Posterior vena cava (tissue), 2 donors: ENCODE data around the gene RNPEP. TPM values are rescaled to one million over a fixed set of nuclear protein-coding genes. Genes with fewer than 3 reads are reported as not detected.
A peak's percentile ranks its signal among the peaks of the same experiment; 100 is the strongest.
"Not testable (repeated sequence)": the region's sequence is repeated elsewhere in the genome, so short reads cannot be mapped to it uniquely, and the experiment has no call there.

Experiments
- DNase-seq: peaks from one replicate; pipeline ENCODE4 v3.0.0-alpha.2; 2020; ENCODE audit warnings: low spot score
- intact Hi-C, 2 donors: fragments of 100-400 bp; cut with DNase I; formaldehyde crosslinking; loops; one replicate each; pipeline versions ENCODE4 v1.14.1 to v1.14.2; 2022 to 2023
- long read RNA-seq, 2 donors: library from polyadenylated mRNA; unstranded; transcript quantifications; one replicate each; pipeline ENCODE4 v2.0.0, GENCODE V29; 2020 to 2021
- total RNA-seq, 2 donors: library from RNA; stranded (reverse); fragmentation: NEBNext Ultra II Directional; extraction: Animal tissue kit (Norgen Biotek cat#: 25700); gene quantifications; one replicate each; pipeline ENCODE4 v1.2.1, GENCODE V29; 2021
- donor health status: DM: yes; HTN: yes; CAD: no.
- donor health status: DM: yes; HTN: yes; CAD: no.

RNPEP gene, protein sequence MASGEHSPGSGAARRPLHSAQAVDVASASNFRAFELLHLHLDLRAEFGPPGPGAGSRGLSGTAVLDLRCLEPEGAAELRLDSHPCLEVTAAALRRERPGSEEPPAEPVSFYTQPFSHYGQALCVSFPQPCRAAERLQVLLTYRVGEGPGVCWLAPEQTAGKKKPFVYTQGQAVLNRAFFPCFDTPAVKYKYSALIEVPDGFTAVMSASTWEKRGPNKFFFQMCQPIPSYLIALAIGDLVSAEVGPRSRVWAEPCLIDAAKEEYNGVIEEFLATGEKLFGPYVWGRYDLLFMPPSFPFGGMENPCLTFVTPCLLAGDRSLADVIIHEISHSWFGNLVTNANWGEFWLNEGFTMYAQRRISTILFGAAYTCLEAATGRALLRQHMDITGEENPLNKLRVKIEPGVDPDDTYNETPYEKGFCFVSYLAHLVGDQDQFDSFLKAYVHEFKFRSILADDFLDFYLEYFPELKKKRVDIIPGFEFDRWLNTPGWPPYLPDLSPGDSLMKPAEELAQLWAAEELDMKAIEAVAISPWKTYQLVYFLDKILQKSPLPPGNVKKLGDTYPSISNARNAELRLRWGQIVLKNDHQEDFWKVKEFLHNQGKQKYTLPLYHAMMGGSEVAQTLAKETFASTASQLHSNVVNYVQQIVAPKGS
- total RNA-seq: 10 to 100 TPM; 29.1 to 38.7 TPM
- long read RNA-seq, donor 1, transcript RNPEP-201 (11 exons, 2,427 nt): major isoform, 29 of 36 reads
- long read RNA-seq, donor 1, partial matches to known transcripts: 4 of 36 reads
- long read RNA-seq, donor 1, other reads (novel, unspliced or antisense): 3 of 36 reads
- long read RNA-seq, donor 2, partial matches to known transcripts: 8 of 10 reads
- long read RNA-seq, donor 2, other reads (novel, unspliced or antisense): 0 of 10 reads

DNA sequence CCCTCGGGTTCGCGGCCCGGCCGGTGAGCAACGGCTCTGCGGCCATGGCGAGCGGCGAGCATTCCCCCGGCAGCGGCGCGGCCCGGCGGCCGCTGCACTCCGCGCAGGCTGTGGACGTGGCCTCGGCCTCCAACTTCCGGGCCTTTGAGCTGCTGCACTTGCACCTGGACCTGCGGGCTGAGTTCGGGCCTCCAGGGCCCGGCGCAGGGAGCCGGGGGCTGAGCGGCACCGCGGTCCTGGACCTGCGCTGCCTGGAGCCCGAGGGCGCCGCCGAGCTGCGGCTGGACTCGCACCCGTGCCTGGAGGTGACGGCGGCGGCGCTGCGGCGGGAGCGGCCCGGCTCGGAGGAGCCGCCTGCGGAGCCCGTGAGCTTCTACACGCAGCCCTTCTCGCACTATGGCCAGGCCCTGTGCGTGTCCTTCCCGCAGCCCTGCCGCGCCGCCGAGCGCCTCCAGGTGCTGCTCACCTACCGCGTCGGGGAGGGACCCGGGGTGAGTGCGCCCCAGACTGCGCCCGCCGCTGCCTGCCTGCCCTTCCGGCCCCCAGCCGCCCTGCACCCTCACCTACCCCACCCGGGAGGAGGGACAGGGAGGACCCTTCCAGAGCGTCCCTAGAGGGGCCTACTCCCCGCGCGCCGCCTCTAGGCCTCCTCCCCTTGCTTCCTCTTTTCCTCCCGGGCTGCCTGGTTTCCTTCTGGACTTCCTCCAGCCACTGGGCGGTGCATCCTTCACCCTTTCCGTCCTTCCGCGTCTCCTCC lies at the start of gene RNPEP:
TSS of gene RNPEP (plus strand) at position 26 of the 757 bp plus-strand sequence. CDS start at position 45, 19 bp downstream.
- intact Hi-C loops: no loop called here
- DNase-seq: peak; percentile 94

DNA sequence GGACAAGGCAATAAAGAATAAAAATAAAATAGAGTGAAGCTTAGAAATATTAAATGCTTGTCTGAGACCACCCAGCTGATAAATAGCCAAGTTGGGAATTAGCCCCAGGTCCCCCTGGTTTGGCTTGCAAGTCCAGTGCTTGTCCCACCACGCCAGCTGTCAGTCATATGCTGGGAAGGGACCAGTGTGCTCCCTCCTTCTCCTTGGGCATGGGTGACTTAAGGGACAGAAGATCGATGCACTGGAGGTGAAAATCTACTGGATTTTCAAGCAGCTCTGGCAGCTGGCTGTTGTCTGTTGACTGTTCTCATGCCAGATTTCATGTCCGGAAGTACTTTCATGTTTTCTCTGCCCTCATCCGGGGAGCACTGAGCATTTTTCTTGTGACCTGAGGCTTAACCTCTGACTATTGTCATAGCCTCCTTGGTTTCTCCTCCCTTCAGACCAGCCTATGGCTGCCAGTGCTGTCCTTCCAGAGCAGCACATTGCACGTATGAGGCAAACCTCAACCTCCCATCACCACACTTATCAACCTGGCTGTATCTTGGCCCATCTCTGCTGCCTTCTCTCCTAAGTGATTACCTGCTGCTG lies 48.5 kb upstream of the RNPEP start:
- intact Hi-C loops: no loop called here
- DNase-seq: no peak

DNA sequence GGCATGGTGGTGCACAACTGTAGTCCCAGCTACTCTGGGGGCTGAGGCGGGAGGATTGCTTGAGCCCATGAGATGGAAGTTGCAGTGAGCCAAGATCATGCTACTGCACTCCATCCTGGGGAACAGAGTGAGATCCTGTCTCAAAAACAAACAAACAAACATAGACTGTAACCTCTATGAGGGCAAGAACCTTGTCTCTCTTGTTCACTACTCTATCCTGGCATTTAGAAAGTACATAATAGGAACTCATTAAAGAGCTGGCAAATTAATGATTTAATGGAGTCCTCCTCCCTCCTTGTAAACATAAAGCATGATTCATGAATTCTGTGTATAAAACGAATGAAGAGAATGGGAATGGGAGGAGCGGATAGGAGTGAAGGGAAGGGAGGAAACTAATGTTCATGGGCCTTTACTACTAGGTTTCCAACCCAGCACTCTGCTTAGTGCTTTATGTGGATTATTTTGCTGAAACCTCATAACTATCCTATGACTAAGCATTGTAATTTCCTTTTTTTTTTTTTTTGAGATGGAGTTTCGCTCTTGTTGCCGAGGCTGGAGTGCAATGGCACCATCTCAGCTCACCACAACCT lies 44.7 kb upstream of the RNPEP start:
- no peak for DNase-seq
- intact Hi-C loops: no loop called here

DNA sequence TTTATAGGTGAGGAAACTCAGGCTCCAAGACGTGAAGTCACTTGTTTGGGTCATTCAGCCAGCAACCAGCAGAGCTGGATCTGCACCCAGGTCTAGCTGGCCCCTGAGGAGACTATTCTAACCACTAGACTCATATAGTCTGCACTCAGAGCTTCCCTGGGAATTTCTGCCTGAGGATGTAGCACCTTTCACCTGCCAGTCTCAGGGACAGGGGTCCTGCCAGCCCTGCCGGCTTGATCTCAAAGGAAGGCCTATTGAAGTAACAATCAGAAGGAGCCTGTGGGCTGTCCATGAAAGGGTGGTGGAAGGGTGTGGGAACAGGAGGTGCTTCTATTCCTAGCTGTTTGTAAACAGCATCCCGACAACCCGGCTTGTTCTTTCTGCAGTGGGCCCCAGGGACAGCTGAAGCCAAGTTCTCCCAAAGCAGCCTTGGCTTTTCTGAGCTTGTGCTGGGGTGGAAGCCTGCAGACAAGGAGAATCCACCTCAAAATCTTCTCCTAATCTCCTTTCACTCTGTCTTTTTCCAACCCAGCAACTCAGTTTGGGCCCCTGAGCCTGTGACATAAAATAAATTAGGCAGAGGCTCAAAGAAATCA lies 43.9 kb upstream of the RNPEP start:
- intact Hi-C loops: no loop called here

DNA sequence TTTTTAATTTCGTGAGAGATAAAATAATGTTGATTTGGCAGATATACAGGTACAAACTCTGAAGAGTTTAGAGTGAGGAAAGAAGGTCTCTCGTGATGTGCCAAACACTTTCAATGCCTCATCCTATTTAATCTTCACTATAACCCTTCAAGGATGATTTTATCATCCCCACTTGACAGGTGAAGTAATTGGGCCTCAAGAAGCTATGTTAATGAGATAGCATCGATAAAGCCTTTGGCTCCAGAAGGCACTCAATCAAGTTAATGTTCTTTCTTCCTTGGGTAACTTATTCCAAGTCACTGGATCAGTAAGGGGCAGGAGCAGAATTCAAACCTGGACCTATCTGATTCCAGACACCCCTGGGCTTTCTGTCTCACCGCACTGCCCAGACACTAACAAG lies 43.3 kb upstream of the RNPEP start:
- DNase-seq: no peak
- intact Hi-C loops: no loop called here

More for the DNA sequence above, 43.9 kb upstream of the RNPEP start:
- DNase-seq: no peak

DNA sequence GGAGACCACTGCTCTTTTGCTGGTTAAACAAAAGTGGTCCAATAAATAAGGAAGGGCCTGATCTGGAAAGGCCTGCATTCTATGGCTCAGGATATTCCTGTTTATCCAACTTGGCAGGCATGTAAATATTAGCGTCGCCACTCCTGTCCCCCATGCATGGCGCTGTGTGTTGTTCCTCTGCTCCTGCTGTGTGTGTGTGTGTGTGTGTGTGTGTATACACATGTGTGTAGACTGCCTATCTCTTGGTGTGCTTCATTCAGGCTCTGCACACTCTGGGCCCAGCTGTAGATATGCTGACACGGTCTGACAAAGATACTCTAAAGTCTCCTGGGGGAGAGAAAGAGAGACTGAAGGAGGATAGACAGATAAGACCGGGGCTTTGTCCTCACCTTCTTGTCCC lies 42.9 kb upstream of the RNPEP start:
- intact Hi-C loops: no loop called here
- DNase-seq: no peak

DNA sequence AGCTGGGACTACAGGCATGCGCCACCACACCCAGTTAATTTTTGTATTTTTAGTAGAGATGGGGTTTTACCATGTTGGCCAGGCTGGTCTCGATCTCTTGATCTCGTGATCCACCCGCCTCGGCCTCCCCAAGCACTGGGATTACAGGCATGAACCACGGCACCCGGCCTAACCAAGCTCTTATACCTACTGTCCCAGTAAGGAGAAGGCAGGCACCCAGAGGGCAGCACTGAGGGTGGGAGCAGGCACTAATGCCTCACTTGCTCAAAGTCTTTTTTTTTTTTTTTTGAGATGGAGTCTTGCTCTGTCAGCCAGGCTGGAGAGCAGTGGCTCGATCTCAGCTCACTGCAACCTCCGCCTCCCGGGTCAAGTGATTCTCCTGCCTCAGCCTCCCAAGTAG lies 42.1 kb upstream of the RNPEP start:
- DNase-seq: not testable (repeated sequence)
- intact Hi-C loops: loop anchor here in 1 of 2 donors (5.0 kb wide), 1 partner anchor 43 kb away; no protein-coding TSS in a partner anchor

DNA sequence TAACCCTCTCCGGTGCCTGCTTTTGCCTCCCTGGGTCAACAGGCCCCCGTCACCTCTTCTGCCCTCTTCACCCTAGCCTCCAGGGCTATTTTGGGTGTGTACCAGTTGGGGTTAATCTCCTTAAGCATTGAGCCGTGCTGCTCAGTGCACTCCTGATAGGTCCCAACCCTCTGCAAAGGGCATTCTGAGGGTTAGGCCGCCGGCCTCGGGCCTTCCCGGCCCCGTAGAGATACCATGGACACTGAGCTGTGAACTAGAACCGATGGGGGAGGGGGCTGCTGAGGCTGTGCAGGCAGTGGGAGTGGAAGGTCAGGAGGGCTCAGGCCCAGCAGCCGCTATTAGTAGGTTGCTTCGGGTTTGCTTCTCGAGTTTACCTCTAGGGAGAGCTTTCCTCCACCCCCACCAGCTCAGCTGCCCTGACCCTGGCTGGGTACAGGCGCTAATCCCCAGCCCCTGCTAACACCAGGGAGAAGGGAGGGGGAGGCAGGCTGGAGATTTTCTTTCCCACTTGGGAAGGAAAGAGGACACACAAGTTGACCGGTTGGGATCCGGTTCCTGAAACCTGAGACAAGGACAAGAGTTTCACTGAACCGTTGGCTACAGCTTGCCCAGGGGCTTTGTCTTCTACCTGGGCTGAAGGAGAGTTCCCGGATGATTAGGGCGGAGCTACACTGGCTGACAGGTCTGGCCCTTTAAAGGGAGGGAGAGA lies 40.9 kb upstream of the RNPEP start:
- intact Hi-C loops: loop anchor here in 1 of 2 donors (5.0 kb wide), 1 partner anchor 44 kb away; no protein-coding TSS in a partner anchor
- DNase-seq: no peak

DNA sequence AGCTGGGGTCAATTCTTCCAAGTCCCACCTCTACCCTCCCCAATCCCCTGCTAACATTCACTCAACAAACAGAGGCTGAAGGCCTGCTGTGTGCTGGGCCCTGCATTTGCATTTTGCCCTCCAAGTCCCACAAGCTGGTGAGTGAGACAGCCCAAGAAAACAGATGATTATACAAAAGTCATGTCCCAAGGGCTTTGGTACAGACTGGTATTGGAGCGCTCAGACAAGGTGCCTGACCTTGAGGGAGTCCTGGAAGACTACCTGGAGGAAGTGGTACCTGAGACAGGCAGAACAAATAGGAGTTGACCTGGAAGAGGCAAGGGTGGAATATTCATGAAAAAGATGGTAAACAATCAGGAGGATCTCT lies 40.3 kb upstream of the RNPEP start:
- intact Hi-C loops: loop anchor here in 1 of 2 donors (5.0 kb wide), 1 partner anchor 45 kb away; no protein-coding TSS in a partner anchor
- DNase-seq: no peak

DNA sequence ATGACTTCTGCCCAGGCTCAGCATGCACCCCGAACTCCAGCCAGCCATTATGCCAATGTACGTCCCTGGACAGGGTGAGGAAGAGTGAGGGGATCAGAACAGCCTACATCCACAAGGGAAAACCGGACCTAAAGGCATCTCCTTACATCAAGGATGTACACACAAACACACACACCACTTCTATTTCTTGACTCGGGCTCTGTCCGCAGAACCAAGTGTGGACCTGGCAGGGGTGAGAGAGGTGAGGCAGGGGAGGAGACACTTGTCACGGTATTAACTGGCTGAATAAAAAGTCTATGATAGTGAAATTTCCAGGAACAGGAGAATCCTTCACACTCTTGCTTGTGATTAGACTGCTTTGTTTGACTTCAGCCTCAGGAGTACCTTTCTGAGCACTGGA lies 38.4 kb upstream of the RNPEP start:
- intact Hi-C loops: loop anchor here in 1 of 2 donors (5.0 kb wide), 1 partner anchor 47 kb away; no protein-coding TSS in a partner anchor
- DNase-seq: no peak

DNA sequence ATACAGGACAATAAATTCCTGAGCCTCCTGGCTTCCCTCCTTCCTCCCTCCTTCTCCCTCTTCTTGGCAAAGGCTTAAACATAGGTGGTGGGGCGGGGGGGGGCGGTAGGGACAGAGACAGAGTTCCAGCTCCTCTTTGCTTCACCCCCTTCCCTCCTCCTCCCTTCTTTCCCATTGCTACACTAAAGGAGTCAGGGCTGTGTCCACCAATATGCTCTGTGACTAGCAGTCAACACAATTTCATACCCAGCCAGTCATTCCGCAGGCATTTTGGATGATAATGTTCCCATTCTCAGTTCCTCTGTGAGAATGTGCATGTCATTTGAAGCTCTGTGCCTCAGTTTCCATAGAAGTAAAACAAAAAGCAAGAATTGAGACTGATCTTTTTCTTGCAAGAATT lies 37.8 kb upstream of the RNPEP start:
- no peak for DNase-seq
- intact Hi-C loops: loop anchor here in 1 of 2 donors (5.0 kb wide), 1 partner anchor 47 kb away; no protein-coding TSS in a partner anchor

DNA sequence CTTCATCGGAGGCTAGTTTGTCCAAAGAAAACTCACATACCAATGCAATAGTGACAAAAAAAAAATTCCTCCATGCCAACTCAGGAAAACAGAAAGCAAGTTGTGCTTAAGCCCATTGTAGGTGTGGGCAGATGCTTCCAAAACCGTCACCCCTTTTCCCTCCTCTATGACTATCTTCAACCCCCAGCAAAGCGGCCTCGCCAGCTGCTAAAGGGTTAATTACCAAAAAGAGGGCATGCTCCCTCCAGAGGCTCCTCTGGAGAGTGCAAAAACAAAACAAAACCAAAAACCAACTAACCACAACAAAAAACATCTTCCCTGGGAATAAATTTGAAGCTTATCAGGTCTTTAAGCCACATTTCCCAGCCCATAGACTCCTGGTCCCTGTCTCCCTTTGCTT lies 37.3 kb upstream of the RNPEP start:
- DNase-seq: no peak
- intact Hi-C loops: no loop called here

DNA sequence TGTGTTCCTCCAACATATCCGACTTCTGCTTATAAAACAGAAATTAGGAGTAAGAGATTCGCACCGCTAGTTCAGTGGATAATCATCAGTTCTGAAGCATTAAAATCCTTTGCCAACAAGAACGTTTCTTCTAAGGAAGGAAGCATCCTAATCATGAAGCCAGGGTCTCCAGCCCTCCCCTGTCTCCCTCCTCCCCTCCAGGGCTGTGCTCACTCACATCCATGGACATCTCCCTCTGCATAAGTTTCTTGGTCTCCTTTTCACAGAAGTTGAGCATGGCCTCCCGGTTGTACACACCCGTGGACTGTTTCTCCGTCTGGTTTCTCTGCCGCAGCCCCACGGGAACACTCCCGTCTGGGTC lies 36.6 kb upstream of the RNPEP start:
- intact Hi-C loops: no loop called here
- DNase-seq: no peak

DNA sequence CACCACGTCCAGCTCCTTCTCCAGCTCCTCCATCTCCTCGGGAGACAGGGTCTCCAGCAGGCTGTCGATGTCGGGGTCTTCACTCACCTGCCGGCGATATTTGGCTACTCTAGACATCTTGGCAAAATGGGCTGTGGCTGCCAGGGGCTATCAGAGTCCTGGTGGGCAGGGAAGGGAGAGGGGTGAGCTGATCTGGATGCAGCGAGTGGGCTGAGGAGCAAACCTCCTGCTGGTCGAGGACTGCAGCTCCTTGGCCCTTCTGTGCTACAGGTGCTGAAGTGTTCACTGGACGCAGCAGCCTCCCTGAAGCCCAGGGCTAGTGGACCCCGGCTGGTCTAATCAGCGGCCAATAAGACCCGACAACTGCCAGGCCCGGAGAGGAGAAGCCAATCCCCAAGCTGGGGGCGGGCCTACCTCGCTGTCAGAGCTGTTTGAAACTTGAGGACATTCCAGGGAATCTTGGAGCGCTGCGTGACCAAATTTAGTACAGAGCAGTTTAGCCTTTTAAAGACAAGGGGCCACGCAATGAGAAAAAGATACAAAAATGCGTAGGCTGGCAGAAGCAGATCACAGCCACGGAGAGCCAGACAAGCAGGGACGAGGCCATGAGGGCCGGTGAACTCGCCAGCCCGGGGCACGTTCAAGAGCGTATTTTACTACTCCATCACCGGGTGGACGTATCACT lies 36.1 kb upstream of the RNPEP start, which contains the start of gene LMOD1:
TSS of gene LMOD1 (minus strand) at position 325 of the 685 bp plus-strand sequence. CDS start at position 117, 208 bp downstream.
- DNase-seq: peak; percentile 96
- intact Hi-C loops: no loop called here

DNA sequence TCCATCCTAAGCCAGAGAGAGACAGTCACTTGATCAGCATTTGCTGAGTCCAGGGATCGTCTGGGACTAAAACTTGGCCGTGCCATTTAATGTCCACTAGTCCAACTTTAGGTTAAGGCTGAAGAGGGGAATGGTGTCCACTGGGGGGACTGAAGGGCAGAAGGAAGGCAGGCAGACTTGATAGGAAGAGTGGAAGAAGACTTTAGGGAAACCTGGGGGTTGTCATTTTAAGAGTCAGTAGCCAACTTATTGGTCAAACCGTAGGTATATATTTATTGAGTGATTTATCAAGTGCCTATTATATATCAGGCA lies 34.8 kb upstream of the RNPEP start:
- no peak for DNase-seq

DNA sequence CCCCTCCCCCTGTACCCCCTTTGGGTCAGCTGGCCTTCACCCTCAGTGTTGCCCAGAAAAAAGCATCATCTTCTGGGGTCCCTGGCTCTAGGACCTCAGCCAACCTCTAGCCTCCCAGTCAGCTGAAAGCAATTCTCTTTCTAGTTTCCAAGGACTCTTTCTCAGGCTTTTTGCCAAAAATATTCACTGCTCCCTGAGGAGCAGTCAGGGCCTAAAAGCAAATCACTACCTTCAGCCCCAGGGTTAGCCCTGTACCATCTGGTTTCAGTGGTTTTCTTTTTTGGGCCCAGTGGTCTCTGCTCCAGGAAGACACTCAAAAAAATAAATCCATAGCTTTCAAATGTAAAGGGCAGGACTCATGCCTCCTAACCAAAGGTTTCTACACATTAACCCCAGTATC lies 33.0 kb upstream of the RNPEP start:
- intact Hi-C loops: no loop called here
- no peak for DNase-seq

More for the DNA sequence above, 34.8 kb upstream of the RNPEP start:
- intact Hi-C loops: no loop called here
